SK-N-SH treated with all-trans-retinoic acid at 6 μM for 48 hours (cell line): ENCODE results near the gene CFAP157.

Experiments
- ESRRG ChIP-seq: fragments of 250-450 bp; sonication (Bioruptor Pico); IDR thresholded peaks from 2 replicates; pipeline ENCODE4 v1.6.1; 2021; ENCODE audit warnings: mild to moderate bottlenecking
- ISL1 ChIP-seq: fragments of 250-450 bp; sonication (Bioruptor Pico); IDR thresholded peaks from 2 replicates; pipeline ENCODE4 v2.1.2; 2022; ENCODE audit warnings: mild to moderate bottlenecking, moderate library complexity
- OSR1 ChIP-seq: fragments of 250-450 bp; sonication (Bioruptor Pico); IDR thresholded peaks from 2 replicates; pipeline ENCODE4 v1.8.0; 2022; ENCODE audit warnings: moderate library complexity, mild to moderate bottlenecking, inconsistent platforms
- RARB ChIP-seq: fragments of 250-450 bp; sonication (Bioruptor Pico); IDR thresholded peaks from 2 replicates; pipeline ENCODE4 v1.8.0; 2021; ENCODE audit warnings: mild to moderate bottlenecking, moderate library complexity
- ZFP3 ChIP-seq: fragments of 250-450 bp; sonication (Bioruptor Pico); IDR thresholded peaks from 2 replicates; pipeline ENCODE4 v1.5.0; 2020; ENCODE audit warnings: mild to moderate bottlenecking, moderate library complexity
- ZFP30 ChIP-seq: fragments of 450-650 bp; formaldehyde crosslinking; IDR thresholded peaks from 2 replicates; pipeline ENCODE4 v1.5.0; 2022; ENCODE audit warnings: mild to moderate bottlenecking, moderate library complexity

GRCh38 chr9:127703289-127703946 lies 3.4 kb upstream of the CFAP157 start:
- TF ChIP-seq ESRRG (CRISPR knock-in tag) (no peak), ZFP30 (CRISPR knock-in tag) (no peak), RARB (CRISPR knock-in tag) (no peak), OSR1 (CRISPR knock-in tag) (no peak), ISL1 (CRISPR knock-in tag) (no peak), ZFP3 (CRISPR knock-in tag) (no peak)
